Heart left ventricle (tissue), 13 donors: Measurements from ENCODE around the gene GAMT.

Experiments used
- CTCF ChIP-seq, 12 donors: fragments of 200-600 bp; sonication (generic) in 4 of 12; IDR thresholded peaks; one replicate each; pipeline versions ENCODE4 v1.5.0 to v1.8.0; 2018 to 2022; ENCODE audit warnings: antibody characterized with exemption in 12 of 12, mild to moderate bottlenecking in 5 of 12
- POLR2A ChIP-seq, 2 donors: fragments of 450-650 bp; IDR thresholded peaks; one replicate each; pipeline ENCODE4 v1.6.1; 2017; ENCODE audit warnings: antibody characterized with exemption in 2 of 2, mild to moderate bottlenecking in 2 of 2, moderate library complexity in 2 of 2
- donor health status: ischemic (EF 13 %, LVEDD 7.1; RV severe dilation, severe dysfunction).
- donor health status: DM: no; HTN: yes; CAD: no.
- donor health status: DM: no; HTN: no; CAD: no.
- donor health status: ischemic (EF 25% LVEDD 6.9; RV normal size, moderate dysfunction).
- donor health status: ischemic (EF 25% LVEDD 5.7; RV mildly dilated, moderate dysfunction).
- donor health status: ischemic (EF 35%, LVEDD 5.7; RV mildly dilated, moderate dysfunction).
- donor health status: nonischemic (EF 11% LVEDD 7.7; RV severe dilation, severe dysfunction).
- donor health status: DM: yes; HTN: yes; CAD: no.
- donor health status: PGD.
- donor health status: ischemic (EF 29% LVEDD 5.4; RV normal size, mild dysfunction).
- donor health status: nonischemic (EF 23%, LVEDD 6.1; RV moderate dilation, normal function).

- TF ChIP-seq POLR2A (IDR thresholded peaks at IDR 0.05): no peak
- no peak for TF ChIP-seq CTCF (IDR thresholded peaks at IDR 0.05)
These were observed 52.1 kb downstream of the GAMT start for GRCh38 chr19:1349211-1349610.
